Smooth muscle cell (in vitro differentiated cells): ENCODE measurements around the gene OR4D9. TPM values are rescaled to one million over a fixed set of nuclear protein-coding genes. Genes with fewer than 3 reads are reported as not detected.
"Not testable (repeated sequence)": the region's sequence is repeated elsewhere in the genome, so short reads cannot be mapped to it uniquely, and the experiment has no call there.

ENCODE experiments used
- DNase-seq: peaks from one replicate; lab custom pipeline; 2025; ENCODE audit not compliant: unreplicated experiment; lab: John Stamatoyannopoulos, UW
- H2AFZ ChIP-seq: fragments of 200-600 bp; sonication (generic); 2 replicates; pipeline ENCODE4 v1.6.0; 2016; ENCODE audit warnings: antibody characterized with exemption, low read depth, mild to moderate bottlenecking
- H3F3A ChIP-seq: fragments of 200-600 bp; sonication (generic); 2 replicates; pipeline ENCODE4 v1.6.0; 2017; ENCODE audit warnings: antibody characterized with exemption, low read depth
- H3K27ac ChIP-seq: fragments of 200-600 bp; sonication (generic); 2 replicates; pipeline ENCODE4 v1.5.1; 2016; ENCODE audit warnings: low read depth, mild to moderate bottlenecking
- H3K27me3 ChIP-seq: fragments of 200-600 bp; sonication (generic); 2 replicates; pipeline ENCODE4 v1.6.1; 2016; ENCODE audit warnings: low read depth, mild to moderate bottlenecking
- H3K36me3 ChIP-seq: fragments of 200-600 bp; sonication (generic); 2 replicates; pipeline ENCODE4 v1.5.1; 2016; ENCODE audit warnings: low read depth
- H3K4me1 ChIP-seq: fragments of 200-600 bp; sonication (generic); 2 replicates; pipeline ENCODE4 v1.5.1; 2016; ENCODE audit warnings: low read depth
- H3K4me2 ChIP-seq: fragments of 200-600 bp; sonication (generic); 2 replicates; pipeline ENCODE4 v1.6.0; 2016; ENCODE audit warnings: mild to moderate bottlenecking
- H3K4me3 ChIP-seq: fragments of 200-600 bp; sonication (generic); 2 replicates; pipeline ENCODE4 v1.5.1; 2016; ENCODE audit warnings: mild to moderate bottlenecking
- H3K79me2 ChIP-seq: fragments of 200-600 bp; sonication (generic); 2 replicates; pipeline ENCODE4 v1.6.0; 2016; ENCODE audit warnings: low read depth, mild to moderate bottlenecking
- H3K9ac ChIP-seq: fragments of 200-600 bp; sonication (generic); 2 replicates; pipeline ENCODE4 v1.6.0; 2016; ENCODE audit warnings: low read depth
- H3K9me3 ChIP-seq: fragments of 200-600 bp; sonication (generic); replicated peaks from 2 replicates; pipeline ENCODE4 v1.5.1; 2016; ENCODE audit warnings: low read depth
- H4K20me1 ChIP-seq: fragments of 200-600 bp; sonication (generic); 2 replicates; pipeline ENCODE4 v1.6.0; 2016; ENCODE audit warnings: low read depth
- WGBS: methylation state at CpG from one replicate; pipeline ENCODE4 v1.1.7; 2016; ENCODE audit warnings: low lambda C conversion rate; 5-methylcytosine and 5-hydroxymethylcytosine counted together
- polyA plus RNA-seq: library from polyadenylated mRNA; unstranded; fragments of >200 nt; fragmentation: Nextera tagmentation; extraction: Ambion mirVana; gene quantifications from 2 replicates; pipeline ENCODE4 v1.2.1, GENCODE V29; 2016
- total RNA-seq: library from RNA; depleted of rRNA; stranded (reverse); fragments of >200 nt; gene quantifications from 2 replicates; pipeline ENCODE4 v1.2.3, GENCODE V29; 2014
- TF ChIP-seq, protein P1 (sequence below): fragments of 200-600 bp; sonication (generic); IDR thresholded peaks from 2 replicates; pipeline ENCODE4 v1.5.1; 2017; ENCODE audit warnings: borderline replicate concordance, mild to moderate bottlenecking, antibody characterized with exemption; ENCODE audit not compliant: insufficient read depth, poor library complexity, severe bottlenecking

The OR4D9 gene
- total and polyA plus RNA-seq, 2 experiments from 2014 or later: not detected

DNA sequence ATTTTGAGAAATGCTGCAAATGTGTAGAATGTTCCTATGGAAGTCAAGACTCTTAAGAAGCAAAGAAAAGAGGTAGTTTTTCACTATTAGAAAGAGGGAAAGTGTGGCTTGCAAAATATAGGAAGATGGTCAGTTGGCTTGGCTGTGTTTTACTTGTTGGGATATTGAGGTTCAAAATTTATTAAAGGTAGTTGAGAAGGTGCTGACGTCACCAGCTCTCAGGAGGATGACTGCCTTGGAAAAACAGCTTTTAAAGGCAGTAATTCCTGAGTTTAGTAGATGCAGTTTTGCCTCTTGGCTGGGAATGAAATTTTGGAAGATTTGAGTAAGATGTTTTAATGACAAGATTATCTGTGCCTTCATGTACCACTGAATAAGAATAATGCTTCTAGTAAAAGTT, 336 bp downstream of the OR4D9 start:
- Histone ChIP-seq H3K79me2 (no peaks in the 10 kb centered on the region), H3K27ac (no peak overlapping the region), H4K20me1 (no peaks in the 10 kb centered on the region), H3K36me3 (no peaks in the 10 kb centered on the region), H3K9ac (no peak overlapping the region), H3K4me1 (no peaks in the 10 kb centered on the region), H3K27me3 (peaks cover 5% of the 10 kb centered on the region), H3K4me3 (no peak overlapping the region), H3K4me2 (no peak overlapping the region), H3K9me3 (no peaks in the 10 kb centered on the region), H2AFZ (no peak overlapping the region), H3F3A (no peaks in the 10 kb centered on the region)
- TF ChIP-seq, protein P1, sequence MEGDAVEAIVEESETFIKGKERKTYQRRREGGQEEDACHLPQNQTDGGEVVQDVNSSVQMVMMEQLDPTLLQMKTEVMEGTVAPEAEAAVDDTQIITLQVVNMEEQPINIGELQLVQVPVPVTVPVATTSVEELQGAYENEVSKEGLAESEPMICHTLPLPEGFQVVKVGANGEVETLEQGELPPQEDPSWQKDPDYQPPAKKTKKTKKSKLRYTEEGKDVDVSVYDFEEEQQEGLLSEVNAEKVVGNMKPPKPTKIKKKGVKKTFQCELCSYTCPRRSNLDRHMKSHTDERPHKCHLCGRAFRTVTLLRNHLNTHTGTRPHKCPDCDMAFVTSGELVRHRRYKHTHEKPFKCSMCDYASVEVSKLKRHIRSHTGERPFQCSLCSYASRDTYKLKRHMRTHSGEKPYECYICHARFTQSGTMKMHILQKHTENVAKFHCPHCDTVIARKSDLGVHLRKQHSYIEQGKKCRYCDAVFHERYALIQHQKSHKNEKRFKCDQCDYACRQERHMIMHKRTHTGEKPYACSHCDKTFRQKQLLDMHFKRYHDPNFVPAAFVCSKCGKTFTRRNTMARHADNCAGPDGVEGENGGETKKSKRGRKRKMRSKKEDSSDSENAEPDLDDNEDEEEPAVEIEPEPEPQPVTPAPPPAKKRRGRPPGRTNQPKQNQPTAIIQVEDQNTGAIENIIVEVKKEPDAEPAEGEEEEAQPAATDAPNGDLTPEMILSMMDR: no peak
- no peak for DNase-seq
- WGBS: 91% methylated on average over 1 of the region's 1 CpG

- not testable (repeated sequence) for H3K79me2 ChIP-seq, H3K36me3 ChIP-seq, H3K4me1 ChIP-seq, DNase-seq, H3K4me3 ChIP-seq, H3K27ac ChIP-seq, H3K4me2 ChIP-seq, H3K9me3 ChIP-seq, H2AFZ ChIP-seq, H3K27me3 ChIP-seq, H4K20me1 ChIP-seq, H3F3A ChIP-seq, H3K9ac ChIP-seq
- WGBS: 92% methylated on average over 2 of the region's 2 CpGs
These were observed 8.8 kb downstream of the OR4D9 start for GRCh38 chr11:59520139-59520538.

DNA sequence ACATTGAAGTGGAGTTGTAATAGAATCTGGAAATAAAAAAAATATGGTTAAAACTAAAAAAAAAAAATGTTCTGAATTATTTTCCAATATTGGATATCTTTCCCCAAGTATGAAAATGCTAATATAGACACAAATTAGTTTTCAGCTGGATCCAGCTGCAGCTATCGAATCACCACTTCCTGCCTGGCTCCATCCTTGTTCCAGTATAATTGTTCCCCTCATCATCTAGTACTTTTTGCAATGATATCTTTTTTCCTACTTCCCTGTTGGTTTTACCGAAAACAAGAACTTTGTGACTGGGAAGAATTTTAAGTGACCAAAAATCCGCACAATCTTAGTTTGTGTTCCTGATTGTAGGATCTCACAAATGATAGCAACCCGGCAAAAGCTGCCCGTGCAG, 9.4 kb downstream of the OR4D9 start:
- Histone ChIP-seq H3K9ac (no peak overlapping the region), H3K27ac (no peak overlapping the region), H3K79me2 (no peaks in the 10 kb centered on the region), H3K4me3 (no peak overlapping the region), H3K36me3 (no peaks in the 10 kb centered on the region), H3K4me2 (no peak overlapping the region), H3K9me3 (no peaks in the 10 kb centered on the region), H4K20me1 (no peaks in the 10 kb centered on the region), H3K27me3 (no peaks in the 10 kb centered on the region), H3K4me1 (no peaks in the 10 kb centered on the region), H3F3A (no peaks in the 10 kb centered on the region), H2AFZ (no peak overlapping the region)
- no peak for DNase-seq
- TF ChIP-seq, protein P1: no peak
- 91% methylated on average over 5 of the region's 5 CpGs for WGBS

DNA sequence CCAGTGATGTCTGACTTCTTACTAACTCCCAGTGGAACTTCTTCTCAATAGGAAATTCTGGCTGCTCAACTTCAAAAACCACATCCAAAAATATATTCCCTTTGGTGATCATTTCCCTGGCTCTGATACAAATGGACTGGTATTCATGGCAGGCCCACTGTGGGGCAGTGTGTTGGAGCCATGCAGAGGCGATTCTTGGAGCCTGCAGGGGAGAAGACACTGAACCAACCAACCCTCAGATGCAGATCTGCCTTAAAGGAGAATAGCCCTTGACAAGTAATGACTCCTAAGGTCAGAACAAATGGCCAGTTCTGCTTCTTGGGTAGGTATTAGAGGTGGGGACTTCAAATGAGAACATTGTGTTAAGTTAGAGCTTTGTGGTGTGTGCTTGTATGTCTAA, 12.2 kb downstream of the OR4D9 start:
- Histone ChIP-seq H2AFZ (no peak overlapping the region), H3K36me3 (no peaks in the 10 kb centered on the region), H3K4me1 (peaks cover 5% of the 10 kb centered on the region), H3K9ac (no peak overlapping the region), H3F3A (no peaks in the 10 kb centered on the region), H3K9me3 (no peaks in the 10 kb centered on the region), H3K4me2 (no peak overlapping the region), H3K4me3 (no peak overlapping the region), H4K20me1 (no peaks in the 10 kb centered on the region), H3K27ac (no peak overlapping the region), H3K27me3 (no peaks in the 10 kb centered on the region), H3K79me2 (no peaks in the 10 kb centered on the region)
- whole genome bisulfite sequencing: 52% methylated on average over 1 of the region's 1 CpG
- TF ChIP-seq, protein P1: no peak
- no peak for DNase-seq
